Activated CD4-positive, alpha-beta memory T cell treated with anti-CD3 and anti-CD28 coated beads for 36 hours (primary cell): ENCODE results near the gene PIAS1. TPM values are rescaled to one million over a fixed set of nuclear protein-coding genes. Genes with fewer than 3 reads are reported as not detected.
"Not testable (repeated sequence)": the region's sequence is repeated elsewhere in the genome, so short reads cannot be mapped to it uniquely, and the experiment has no call there.

Source experiments
- CTCF ChIA-PET: fragments of 350-600 bp; sonication (Branson Sonifier 250); formaldehyde crosslinking; loops from one replicate; lab custom pipeline; 2021; ENCODE audit warnings: antibody characterized with exemption, inconsistent platforms; lab: Charles Lee
- POLR2A ChIA-PET: fragments of 350-600 bp; sonication (Branson Sonifier 250); formaldehyde crosslinking; loops from one replicate; lab custom pipeline; 2021; ENCODE audit warnings: antibody characterized with exemption; lab: Charles Lee
- DNase-seq: peaks from one replicate; pipeline ENCODE4 v3.0.0-alpha.2; 2020
- H3K27ac Mint-ChIP-seq: one replicate; pipeline ENCODE4 v1.8.0; 2021; ENCODE audit warnings: mixed read lengths
- H3K27me3 Mint-ChIP-seq: one replicate; pipeline ENCODE4 v1.8.0; 2021; ENCODE audit warnings: mixed read lengths
- H3K36me3 Mint-ChIP-seq: one replicate; pipeline ENCODE4 v1.8.0; 2021; ENCODE audit warnings: mixed read lengths
- H3K4me1 Mint-ChIP-seq: one replicate; pipeline ENCODE4 v1.8.0; 2021; ENCODE audit warnings: low read depth, mixed read lengths
- H3K4me3 Mint-ChIP-seq: one replicate; pipeline ENCODE4 v1.8.0; 2021; ENCODE audit warnings: mild to moderate bottlenecking, mixed read lengths
- H3K9me3 Mint-ChIP-seq: one replicate; pipeline ENCODE4 v1.8.0; 2021; ENCODE audit warnings: mixed read lengths
- intact Hi-C: fragments of 100-400 bp; cut with micrococcal nuclease; formaldehyde crosslinking; loops from one replicate; pipeline ENCODE4 v1.15.1; 2023
- total RNA-seq, 2 experiments: library from RNA; stranded (reverse); gene quantifications; one replicate each; pipeline ENCODE4 v1.2.3, GENCODE V29; 2021

Gene PIAS1
- total RNA-seq, 2 experiments from 2014 or later = 29.4 to 30.9 TPM

DNA sequence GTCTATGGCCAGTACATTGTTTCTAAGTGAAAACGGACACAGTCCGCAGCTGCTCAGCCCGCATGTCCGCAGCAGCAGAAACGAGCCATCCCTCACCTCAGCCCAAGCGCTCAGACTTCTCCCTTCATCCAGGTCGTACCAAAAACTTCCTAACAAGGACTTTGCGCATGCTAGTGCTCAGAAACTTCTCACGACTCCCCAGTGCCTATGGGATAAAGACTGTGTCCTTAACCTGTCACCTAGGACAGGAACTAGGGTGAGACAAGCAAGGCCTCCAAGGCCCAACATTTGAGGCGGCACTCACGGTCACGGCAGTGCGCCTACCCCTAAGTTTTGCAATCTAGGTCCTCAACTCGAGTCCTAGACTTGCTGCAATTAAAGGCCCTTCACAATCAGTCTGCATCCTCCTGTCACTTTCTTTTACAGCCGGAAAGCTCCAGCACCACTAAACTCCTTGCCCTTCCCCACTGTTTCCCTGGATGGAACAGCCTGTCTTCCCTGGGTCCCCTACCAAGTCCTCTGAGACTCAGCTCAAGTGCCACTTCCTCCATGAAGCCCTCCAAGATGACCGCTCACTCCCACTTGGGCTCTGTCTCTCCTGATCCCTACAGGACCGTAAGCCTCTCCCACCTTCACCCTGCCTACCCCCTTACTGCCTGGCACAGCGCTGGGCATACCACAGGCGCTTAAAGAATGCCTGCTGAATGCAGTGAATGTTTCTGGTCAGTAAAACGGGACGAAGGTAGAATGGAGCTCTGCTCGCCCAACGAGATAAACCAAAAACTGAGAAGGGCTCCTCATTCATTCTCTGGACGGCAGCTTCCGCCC is 174.2 kb downstream of the PIAS1 start:
- intact Hi-C loops = loop anchor here (2.0 to 5.0 kb wide), 2 partner anchors 20 to 366 kb away; no protein-coding TSS in a partner anchor
- Mint-ChIP-seq H3K4me3 (peak overlapping the region; percentile 83), H3K36me3 (peaks cover 1% of the 10 kb centered on the region), H3K27ac (peak overlapping the region; percentile 61), H3K9me3 (no peaks in the 10 kb centered on the region), H3K4me1 (peaks cover 36% of the 10 kb centered on the region), H3K27me3 (no peaks in the 10 kb centered on the region)
- ChIA-PET POLR2A (interaction anchor here (1.3 to 4.2 kb wide), 3 partner anchors 9 to 174 kb away, joined by 6 to 36 read pairs (median 13); partner anchors contain the start of genes FEM1B and PIAS1), CTCF (interaction anchor here (1.2 to 1.7 kb wide), 3 partner anchors 10 to 365 kb away, joined by 3 to 8 read pairs (median 3); partner anchors contain the start of gene FEM1B)
- no peak for DNase-seq

DNA sequence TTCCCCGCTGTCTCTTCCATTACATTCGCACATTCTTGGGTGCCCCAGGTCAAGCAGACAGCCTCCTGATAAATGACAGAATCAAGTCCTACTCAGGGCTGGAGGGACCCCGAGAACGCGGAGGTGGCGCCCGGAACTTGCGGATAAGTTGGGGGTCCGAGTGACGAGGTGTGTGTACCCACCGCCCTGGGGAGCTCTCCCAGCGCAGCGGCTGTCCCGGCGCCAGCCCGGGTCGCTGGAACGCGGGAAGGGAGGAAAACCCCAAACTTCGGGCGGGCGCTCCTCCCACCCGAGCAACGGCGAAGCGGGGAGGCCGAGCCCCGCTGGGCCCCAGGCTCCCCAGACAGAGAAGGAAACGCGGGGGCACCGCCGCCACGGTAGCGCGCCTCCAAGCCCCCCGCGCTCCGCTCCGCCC is 174.9 kb downstream of the PIAS1 start:
- Mint-ChIP-seq H3K9me3 (no peaks in the 10 kb centered on the region), H3K27ac (peak overlapping the region; percentile 61), H3K4me1 (peaks cover 36% of the 10 kb centered on the region), H3K4me3 (peak overlapping the region; percentile 83), H3K36me3 (peaks cover 1% of the 10 kb centered on the region), H3K27me3 (no peaks in the 10 kb centered on the region)
- ChIA-PET CTCF (interaction anchor here (1.2 to 1.7 kb wide), 2 partner anchors 10 to 49 kb away, joined by 3 to 8 read pairs; partner anchors contain the start of gene FEM1B), POLR2A (interaction anchor here (1.3 to 4.2 kb wide), 3 partner anchors 9 to 175 kb away, joined by 6 to 36 read pairs (median 13); partner anchors contain the start of genes FEM1B and PIAS1)
- intact Hi-C loops = loop anchor here (1.0 to 5.0 kb wide), 4 partner anchors 20 to 367 kb away; partner anchors contain the start of genes FEM1B and PIAS1
- DNase-seq = no peak

GRCh38 chr15:68229386-68230156 is 175.5 kb downstream of the PIAS1 start, which contains the start of gene CLN6:
Gene CLN6 (minus strand): TSS chr15:68229728. CDS start chr15:68229584, 144 bp downstream.
- POLR2A ChIA-PET = interaction anchor here (0.6 to 4.2 kb wide), 4 partner anchors 10 to 175 kb away, joined by 4 to 36 read pairs (median 10); partner anchors contain the start of genes FEM1B and PIAS1
- CTCF ChIA-PET = interaction anchor here (1.2 to 1.7 kb wide), 3 partner anchors 11 to 48 kb away, joined by 3 to 8 read pairs (median 3); partner anchors contain the start of gene FEM1B
- intact Hi-C loops = loop anchor here (1.0 to 5.0 kb wide), 4 partner anchors 21 to 367 kb away; partner anchors contain the start of genes FEM1B and PIAS1
- Mint-ChIP-seq H3K36me3 (peaks cover 1% of the 10 kb centered on the region), H3K27ac (peak within 1 kb of the TSS; percentile 72), H3K27me3 (no peaks in the 10 kb centered on the region), H3K4me3 (peak within 1 kb of the TSS; percentile 84), H3K4me1 (peaks cover 34% of the 10 kb centered on the region), H3K9me3 (no peaks in the 10 kb centered on the region)
- peak; percentile 83 for DNase-seq

- Mint-ChIP-seq H3K27me3 (no peaks in the 10 kb centered on the region), H3K4me1 (peaks cover 27% of the 10 kb centered on the region), H3K36me3 (no peaks in the 10 kb centered on the region), H3K27ac (peak overlapping the region; percentile 72), H3K4me3 (peak overlapping the region; percentile 84), H3K9me3 (no peaks in the 10 kb centered on the region)
- intact Hi-C loops = no loop called here
- ChIA-PET CTCF (interaction anchor here (1.2 kb wide), 2 partner anchors 23 to 33 kb away, joined by 3 to 5 read pairs; no protein-coding TSS in a partner anchor), POLR2A (interaction anchor here (2.4 to 4.2 kb wide), 2 partner anchors 48 to 176 kb away, joined by 13 to 36 read pairs; partner anchors contain the start of genes FEM1B and PIAS1)
- DNase-seq = peak; percentile 31
Observed at GRCh38 chr15:68230157-68231100, 176.3 kb downstream of the PIAS1 start.

DNA sequence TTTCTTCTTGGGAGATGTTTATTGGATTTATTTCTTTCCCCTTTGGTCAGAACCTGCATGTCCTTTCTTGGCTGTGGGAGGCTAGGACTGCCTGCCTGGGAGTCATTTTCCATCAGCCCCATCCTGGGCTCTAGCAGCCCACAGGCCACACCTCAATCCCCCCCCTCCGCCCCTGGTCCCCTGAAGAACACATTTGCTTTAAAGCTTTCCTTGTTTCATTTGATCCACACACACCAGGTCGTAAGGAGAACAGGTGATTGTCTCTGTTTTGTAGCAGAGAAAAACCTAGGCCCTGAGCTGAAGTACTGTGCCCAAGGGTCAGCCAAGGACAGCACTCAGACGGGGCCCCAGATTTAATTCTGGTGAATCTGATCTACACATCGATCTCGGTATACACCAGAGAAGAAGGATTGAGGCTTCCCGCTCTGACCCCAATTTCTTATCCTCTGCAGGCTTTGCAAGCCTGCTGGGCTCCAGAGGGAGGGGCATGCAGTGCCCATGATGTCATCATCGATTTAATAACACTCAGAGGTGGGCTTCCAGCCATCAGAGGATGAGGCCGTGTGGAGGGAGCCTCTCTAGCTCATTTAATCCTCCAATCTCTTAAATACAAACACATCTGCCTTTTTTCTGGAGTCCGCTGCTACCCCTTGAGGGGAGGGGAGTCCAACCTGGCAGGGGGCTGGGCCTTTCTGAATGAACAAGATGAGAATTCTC is 177.1 kb downstream of the PIAS1 start:
- H3K27me3 Mint-ChIP-seq = no peaks in the 10 kb centered on the region
- no peak overlapping the region for H3K27ac Mint-ChIP-seq
- no peaks in the 10 kb centered on the region for H3K36me3 Mint-ChIP-seq
- peak overlapping the region; percentile 40 for H3K4me3 Mint-ChIP-seq
- peaks cover 27% of the 10 kb centered on the region for H3K4me1 Mint-ChIP-seq
- no peak for DNase-seq
- intact Hi-C loops = no loop called here
- ChIA-PET POLR2A (interaction anchor here (4.2 kb wide), 1 partner anchor 47 kb away, joined by 36 read pairs; the partner anchor contains the start of gene FEM1B), CTCF (interaction anchor here (1.2 kb wide), 2 partner anchors 20 to 22 kb away, joined by 3 to 5 read pairs; no protein-coding TSS in a partner anchor)
- no peaks in the 10 kb centered on the region for H3K9me3 Mint-ChIP-seq

DNA sequence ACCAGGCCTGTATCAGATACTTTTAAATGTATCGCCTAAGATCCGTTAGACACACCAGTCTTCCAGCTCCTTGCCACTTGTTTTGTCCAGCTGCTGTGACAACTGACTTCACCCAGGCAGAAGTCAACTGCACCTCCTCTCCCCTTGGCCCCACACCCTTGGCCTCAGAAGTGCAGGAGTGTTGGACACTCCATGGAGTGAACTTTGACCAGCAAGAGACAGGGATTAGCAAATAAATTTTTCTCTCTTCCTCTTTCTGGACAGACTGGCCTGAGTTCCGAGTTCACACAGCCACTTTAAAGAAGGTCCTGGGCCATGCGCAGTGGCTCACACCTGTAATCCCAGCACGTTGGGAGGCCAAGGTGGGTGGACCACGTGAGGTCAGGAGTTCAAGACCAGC is 178.3 kb downstream of the PIAS1 start:
- intact Hi-C loops = no loop called here
- POLR2A ChIA-PET = no interaction called here
- CTCF ChIA-PET = interaction anchor here (1.2 kb wide), 1 partner anchor 19 kb away, joined by 3 read pairs; no protein-coding TSS in a partner anchor
- Mint-ChIP-seq H3K27me3 (no peaks in the 10 kb centered on the region), H3K9me3 (no peaks in the 10 kb centered on the region), H3K4me3 (no peak overlapping the region), H3K36me3 (no peaks in the 10 kb centered on the region), H3K4me1 (peaks cover 23% of the 10 kb centered on the region), H3K27ac (no peak overlapping the region)
- DNase-seq = no peak

DNA sequence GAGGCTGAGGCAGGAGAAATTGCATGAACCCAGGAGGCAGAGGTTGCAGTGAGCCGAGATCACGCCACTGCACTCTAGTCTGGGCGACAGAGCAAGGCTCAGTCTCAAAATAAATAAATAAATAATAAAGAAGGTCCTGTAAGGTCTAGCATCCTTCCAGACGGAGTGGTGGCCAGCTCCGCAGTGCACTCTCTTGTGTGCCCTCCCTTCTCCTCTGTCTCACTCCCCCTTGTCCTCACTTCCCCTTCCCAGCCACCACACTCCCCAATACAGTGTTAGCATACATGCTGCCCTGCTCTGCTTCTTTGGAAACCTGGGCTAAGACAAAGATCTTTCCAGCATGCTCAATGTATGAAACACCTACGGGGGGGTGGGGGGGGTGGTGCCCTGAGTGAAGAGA is 178.8 kb downstream of the PIAS1 start:
- no peak for DNase-seq
- ChIA-PET POLR2A (no interaction called here), CTCF (interaction anchor here (1.0 kb wide), 1 partner anchor 20 kb away, joined by 4 read pairs; no protein-coding TSS in a partner anchor)
- no peak overlapping the region for H3K4me3 Mint-ChIP-seq
- H3K27me3 Mint-ChIP-seq = no peaks in the 10 kb centered on the region
- H3K27ac Mint-ChIP-seq = no peak overlapping the region
- H3K9me3 Mint-ChIP-seq = no peaks in the 10 kb centered on the region
- peaks cover 18% of the 10 kb centered on the region for H3K4me1 Mint-ChIP-seq
- H3K36me3 Mint-ChIP-seq = no peaks in the 10 kb centered on the region
- intact Hi-C loops = no loop called here

- Mint-ChIP-seq H3K4me3 (no peak overlapping the region), H3K9me3 (no peaks in the 10 kb centered on the region), H3K36me3 (no peaks in the 10 kb centered on the region), H3K27ac (no peak overlapping the region), H3K27me3 (no peaks in the 10 kb centered on the region), H3K4me1 (peaks cover 10% of the 10 kb centered on the region)
- no peak for DNase-seq
- POLR2A ChIA-PET = no interaction called here
- intact Hi-C loops = no loop called here
- CTCF ChIA-PET = interaction anchor here (1.0 kb wide), 1 partner anchor 19 kb away, joined by 4 read pairs; no protein-coding TSS in a partner anchor
Observed at GRCh38 chr15:68234060-68234459, 179.9 kb downstream of the PIAS1 start.

DNA sequence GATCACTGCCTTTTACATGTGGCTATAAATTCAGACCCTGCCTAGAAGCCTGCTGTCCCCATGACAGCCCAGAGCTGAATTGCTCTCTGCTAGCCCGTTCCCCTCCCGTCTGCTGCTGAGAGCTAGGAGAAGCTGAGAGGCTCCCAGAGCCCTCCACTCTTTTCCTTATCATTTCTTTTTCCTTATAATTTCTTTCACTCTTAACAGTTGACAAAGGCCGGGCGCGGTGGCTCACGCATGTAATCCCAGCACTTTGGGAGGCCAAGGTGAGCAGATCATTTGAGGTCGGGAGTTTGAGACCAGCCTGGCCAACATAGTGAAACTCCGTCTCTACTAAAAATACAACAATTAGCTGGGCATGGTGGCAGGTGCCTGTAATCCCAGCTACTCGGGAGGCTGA is 180.4 kb downstream of the PIAS1 start:
- CTCF ChIA-PET = interaction anchor here (1.4 kb wide), 1 partner anchor 18 kb away, joined by 4 read pairs; no protein-coding TSS in a partner anchor
- H3K9me3 Mint-ChIP-seq, H3K27ac Mint-ChIP-seq, H3K36me3 Mint-ChIP-seq, H3K27me3 Mint-ChIP-seq, DNase-seq, POLR2A ChIA-PET, intact Hi-C loops, H3K4me3 Mint-ChIP-seq: not testable (repeated sequence)
- peaks cover 10% of the 10 kb centered on the region for H3K4me1 Mint-ChIP-seq

GRCh38 chr15:68235022-68235421 is 180.9 kb downstream of the PIAS1 start:
- CTCF ChIA-PET = interaction anchor here (1.4 kb wide), 1 partner anchor 18 kb away, joined by 4 read pairs; no protein-coding TSS in a partner anchor
- no peak overlapping the region for H3K27ac Mint-ChIP-seq
- H3K27me3 Mint-ChIP-seq = no peaks in the 10 kb centered on the region
- H3K36me3 Mint-ChIP-seq = no peaks in the 10 kb centered on the region
- intact Hi-C loops = no loop called here
- POLR2A ChIA-PET = no interaction called here
- DNase-seq = no peak
- H3K9me3 Mint-ChIP-seq = no peaks in the 10 kb centered on the region
- H3K4me1 Mint-ChIP-seq = peaks cover 8% of the 10 kb centered on the region
- no peak overlapping the region for H3K4me3 Mint-ChIP-seq
